Inflammatory macrophage (primary cell): ENCODE results near the gene RPL26.
"Not testable (repeated sequence)": the region's sequence is repeated elsewhere in the genome, so short reads cannot be mapped to it uniquely, and the experiment has no call there.

Experiments
- DNase-seq, 2 donors: peaks; one replicate each; pipeline ENCODE4 v3.0.0-alpha.2; 2020 to 2022

The RPL26 gene

DNA sequence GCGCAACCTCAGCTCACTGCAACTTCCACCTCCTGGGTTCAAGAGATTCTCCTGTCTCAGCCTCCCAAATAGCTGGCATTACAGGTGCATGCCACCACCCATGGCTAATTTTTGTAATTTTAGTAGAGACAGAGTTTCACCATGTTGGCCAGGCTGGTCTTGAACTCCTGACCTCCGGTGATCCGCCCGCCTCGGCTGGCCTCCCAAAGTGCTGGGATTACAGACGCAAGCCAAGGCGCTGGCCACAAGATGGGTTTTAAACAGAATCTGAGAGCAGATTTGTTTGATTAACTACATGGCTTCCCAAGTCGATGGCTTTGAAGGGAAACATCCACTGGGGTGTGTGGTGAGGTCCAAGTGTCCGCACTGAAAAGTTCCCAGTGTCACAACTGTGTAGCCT is 11.5 kb upstream of the RPL26 start:
- DNase-seq, result not testable (repeated sequence)

DNA sequence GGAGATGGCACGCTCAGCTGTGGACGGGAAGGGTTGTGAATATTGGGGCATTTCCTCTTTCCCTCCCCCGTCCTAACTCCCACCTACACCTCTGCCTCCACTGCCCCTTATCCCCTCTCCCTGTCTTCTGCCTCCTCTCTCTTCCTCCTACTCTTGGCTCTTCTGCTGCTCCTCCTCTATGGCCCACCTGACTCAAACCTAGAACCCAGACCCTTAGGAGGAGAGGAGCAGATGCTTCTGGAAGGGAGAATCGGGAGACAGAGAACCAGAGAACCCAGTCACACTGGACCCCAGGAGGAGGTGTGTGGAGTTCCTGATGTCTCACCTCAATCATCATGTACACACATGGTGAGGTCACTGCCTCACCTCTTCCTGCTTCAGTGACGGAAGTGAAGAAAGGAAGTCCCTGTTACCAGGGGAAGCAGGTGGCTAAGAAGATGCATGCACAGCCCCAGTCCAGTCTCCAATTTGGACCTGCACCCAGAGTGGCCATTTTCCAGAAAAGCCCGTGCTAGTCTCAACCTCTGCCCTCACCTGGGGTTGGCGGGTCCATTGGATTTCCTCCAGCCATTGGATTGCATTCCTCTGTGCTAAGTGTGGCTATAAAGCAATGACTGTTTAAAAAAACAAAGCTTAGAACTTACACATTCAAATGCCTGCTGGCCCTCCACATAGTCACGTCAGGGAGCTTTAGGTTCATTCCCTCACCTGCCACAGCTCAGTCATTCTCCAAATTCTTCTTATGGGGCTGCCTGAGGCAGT is 10.7 kb upstream of the RPL26 start:
- DNase-seq, result no peak

DNA sequence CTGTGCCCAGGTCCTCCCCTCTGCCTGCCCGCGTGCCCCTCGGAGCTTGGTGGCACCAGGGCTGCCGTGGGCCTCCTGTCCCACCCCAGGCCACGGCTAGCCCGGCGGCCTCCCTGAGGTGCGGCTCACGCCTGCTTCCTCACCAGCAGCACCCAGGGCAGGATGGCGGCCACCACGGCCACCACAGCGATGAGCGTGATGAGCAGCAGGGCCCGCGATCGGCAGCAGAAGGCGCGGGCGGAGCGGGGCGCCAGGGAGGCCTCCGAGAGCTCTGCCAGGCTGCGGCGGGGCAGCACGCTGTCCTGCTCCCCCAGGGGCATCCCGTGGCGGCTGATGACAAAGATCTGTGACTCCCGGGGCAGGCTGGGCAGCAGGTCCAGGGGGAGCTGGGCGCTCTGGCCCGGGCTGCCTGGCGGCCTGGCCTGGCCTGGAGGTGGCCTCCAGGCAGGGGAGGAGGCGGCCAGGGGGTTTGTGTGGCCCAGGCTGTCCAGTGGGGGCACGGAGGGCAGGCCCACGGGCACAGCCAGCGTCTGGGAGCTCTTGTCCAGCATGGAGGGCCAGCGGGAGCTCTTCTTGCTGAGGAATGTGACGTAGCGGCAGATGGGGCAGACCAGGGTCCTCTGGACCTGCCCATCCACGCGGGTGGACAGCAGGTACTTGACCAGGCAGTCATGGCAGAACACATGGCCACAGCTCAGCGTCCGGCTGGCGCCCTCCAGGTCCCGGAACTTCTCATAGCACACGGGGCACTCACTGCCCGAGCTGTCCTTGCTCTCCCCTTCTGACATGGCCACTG is 9.9 kb upstream of the RPL26 start:
- DNase-seq, result no peak

DNA sequence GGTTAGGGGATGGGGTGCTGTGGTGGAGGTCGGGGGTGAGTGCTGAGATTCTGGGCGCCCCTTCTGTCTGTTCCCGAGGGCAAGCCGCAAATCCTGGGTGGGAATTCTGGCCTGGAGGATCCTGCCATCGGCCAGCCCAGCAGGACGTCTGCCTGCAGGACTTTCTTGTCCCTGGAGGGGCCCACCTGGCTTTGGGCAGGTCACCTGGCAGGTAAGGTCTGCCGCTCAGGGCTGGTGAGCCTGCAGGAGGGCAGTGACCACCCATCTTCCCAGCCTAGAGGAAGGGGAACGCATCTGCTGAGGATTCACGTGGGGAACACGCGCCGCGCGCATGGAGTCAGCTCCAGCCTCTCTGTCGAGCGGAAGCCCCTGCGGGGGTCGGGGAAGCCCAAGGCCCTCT is 9.3 kb upstream of the RPL26 start:
- no peak for DNase-seq

DNA sequence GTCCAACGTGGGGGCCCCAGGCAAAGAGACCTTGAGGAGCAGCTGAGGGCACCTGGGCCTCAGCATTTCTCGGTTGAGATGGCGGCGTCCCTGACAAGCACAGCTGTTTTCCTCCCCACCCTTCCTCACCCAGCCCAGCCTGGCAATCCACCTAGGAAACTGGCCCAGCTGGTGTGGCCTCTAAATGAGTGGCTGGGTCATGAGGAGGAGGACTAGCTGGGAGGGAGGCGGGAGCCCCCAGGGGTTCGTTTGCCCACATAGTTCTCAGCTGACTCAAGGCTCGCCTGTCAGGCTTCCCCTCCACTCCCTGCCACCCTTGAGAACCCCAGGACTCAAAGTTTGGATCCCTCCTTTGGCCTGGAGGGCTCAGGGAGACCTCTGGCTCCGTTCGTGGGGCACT is 8.7 kb upstream of the RPL26 start:
- no peak for DNase-seq

DNA sequence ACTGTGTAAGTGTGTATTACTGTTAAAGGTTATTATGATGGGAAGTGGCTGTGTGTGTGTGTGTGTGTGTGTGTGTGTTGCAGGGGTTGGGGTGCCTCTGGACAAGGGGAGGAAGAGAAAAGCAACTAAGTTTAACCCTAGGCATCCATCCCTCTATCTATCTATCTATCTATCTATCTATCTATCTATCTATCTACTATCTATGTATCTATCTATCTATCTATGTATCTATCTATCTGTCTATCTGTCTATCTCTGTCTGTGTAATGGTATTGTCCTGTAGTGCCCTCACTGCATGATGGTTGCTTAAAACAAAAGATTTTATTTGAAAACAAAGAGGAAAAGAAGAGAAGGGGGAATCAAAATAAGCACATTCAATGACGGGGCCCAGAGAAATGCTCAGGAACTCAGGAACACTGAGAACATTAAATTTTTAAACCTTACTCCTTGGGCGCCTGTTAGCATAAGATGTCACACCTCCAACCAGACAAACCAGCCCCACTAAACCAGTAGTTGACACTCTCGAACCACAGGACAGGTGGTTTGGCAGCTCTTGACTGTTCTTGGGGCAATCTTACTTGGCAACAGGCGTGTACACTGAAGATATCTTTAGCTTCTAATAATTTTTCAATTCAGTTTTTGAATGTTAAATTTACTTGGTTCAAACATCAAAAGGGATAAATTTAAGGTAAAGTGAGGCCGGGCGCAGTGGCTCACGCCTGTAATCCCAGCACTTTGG is 5.1 kb upstream of the RPL26 start:
- DNase-seq, result no peak

DNA sequence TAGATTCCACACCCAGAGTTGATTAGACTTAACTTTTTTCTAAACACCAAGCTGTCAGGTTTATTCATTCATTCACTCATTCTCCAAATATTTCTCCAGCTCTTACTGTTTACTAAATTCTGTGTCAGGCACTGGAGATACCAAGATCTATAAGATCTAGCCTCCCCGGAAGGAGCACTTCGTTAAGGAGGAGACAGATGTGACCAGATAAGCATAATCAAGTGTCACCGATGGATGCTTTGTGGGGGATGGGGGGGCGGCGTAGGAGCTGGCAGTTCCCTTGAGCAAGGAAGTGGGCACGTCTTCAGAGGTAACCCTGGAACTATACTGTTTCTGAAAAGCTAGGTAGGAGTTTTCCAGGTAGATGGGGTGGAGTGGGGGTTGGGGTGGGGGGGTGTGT is 3.8 kb upstream of the RPL26 start:
- DNase-seq, result no peak

DNA sequence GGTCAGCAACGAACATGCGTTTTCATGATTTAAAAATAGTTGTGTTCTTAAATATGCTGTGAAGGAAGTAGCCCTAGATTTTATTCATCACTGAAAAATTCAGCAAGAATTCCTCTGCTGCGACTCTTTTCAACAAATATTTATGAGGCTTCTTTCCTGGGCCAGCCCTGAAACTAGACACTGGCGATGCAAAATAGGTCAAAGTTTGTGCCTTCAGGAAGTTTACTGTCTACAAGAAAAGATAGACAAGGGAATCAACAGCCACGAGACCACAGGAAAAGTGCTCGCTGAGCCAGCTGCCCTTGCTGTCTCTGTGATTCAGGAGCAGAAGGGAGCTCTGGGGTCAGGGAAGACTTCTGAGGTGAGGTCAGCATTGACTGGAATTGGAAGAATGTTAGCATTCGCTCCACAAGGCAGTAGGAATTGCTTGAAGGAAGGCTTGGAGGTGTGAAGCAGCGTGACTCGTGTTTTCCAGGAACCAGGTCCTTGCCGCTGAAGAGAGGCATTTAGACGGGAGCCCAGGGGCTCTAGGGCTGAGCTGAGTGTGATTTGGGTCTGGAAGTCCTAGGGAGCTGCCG is 1.9 kb upstream of the RPL26 start:
- DNase-seq, result no peak

DNA sequence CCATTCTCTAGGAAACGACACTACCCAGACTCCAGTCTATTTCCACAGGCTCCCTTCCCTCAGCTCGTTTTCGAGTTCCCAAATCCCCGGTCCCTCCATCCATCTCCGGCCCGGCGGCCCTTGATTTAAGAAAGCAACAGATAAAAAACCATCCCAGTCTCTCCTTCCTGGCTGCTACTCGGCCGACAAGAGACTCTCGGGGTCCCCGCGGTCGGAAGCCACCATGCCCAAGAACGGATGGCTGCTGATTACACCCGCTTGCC is 182 bp downstream of the RPL26 start:
- DNase-seq, result no peak

DNA sequence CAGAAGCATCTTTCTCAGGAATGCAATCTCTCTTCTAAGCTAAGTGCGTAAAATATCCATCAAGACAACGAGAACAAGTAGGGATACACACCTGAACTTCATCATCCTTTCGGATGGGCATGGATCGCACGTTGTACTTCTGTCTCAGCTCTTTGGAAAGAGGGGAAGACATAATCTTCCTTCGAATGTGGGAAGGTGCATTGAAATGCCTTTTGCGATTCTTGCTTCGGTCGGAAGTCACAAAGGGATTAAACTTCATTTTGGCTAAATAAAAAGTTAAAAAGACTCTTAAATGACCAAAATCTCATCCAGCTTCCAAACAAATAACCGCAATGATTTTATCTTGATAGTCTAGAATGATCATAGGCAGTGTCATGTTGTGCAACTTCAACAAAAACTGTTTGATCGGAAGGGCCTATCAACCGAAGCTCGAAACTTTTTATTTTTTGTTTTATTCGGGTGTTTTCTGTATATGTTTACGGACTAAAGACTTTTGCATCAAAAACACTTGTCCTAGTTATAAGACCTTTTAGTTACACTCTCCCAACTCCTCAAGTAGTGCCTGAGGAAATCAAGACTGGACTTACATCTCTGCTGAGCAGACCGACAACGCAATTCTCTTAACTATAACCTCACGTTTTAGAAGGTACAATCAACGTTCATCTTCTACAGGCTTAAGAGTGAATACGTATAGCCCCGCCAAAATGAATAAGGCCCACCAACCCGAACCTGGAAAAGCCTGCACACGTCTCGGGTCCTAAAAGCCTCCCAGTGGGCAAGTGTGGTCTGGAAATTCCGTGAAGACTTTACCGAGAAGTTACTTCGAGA is 727 bp downstream of the RPL26 start:
- DNase-seq, result no peak

DNA sequence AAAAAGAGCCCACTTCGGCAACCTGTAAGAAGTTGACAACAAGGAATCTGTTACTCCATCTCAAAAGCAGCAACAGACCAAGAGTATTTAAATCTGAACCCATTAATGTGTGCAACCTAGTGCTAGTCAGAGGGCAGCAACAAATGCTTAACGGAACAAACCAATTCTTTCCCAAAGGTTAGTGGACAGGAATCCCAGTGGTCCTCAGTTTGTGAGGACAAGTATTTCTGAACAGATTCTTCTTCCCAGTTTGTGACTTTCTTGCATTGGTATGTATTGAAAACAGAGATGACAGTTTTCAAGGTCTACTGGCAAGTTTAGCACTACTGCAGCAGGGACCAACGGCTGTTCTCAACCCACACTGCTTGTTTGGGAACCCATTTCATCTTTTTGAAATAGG is 2.9 kb downstream of the RPL26 start:
- DNase-seq, result no peak

DNA sequence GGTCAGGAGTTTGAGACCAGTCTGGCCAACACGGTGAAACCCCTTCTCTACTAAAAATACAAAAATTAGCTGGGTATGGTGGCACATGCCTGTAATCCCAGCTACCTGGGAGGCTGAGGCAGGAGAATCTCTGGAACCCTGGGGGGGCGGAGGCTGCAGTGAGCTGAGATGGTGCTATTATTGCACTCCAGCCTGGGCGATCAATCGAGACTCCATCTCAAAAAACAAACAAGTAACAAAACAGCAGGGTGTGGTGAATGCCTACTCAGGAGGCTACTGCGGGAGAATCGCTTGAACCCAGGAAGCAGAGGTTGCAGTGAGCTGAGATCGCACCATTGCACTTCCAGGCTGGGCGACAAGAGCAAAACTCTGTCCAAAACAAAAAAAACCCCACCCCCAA is 4.9 kb downstream of the RPL26 start:
- not testable (repeated sequence) for DNase-seq

DNA sequence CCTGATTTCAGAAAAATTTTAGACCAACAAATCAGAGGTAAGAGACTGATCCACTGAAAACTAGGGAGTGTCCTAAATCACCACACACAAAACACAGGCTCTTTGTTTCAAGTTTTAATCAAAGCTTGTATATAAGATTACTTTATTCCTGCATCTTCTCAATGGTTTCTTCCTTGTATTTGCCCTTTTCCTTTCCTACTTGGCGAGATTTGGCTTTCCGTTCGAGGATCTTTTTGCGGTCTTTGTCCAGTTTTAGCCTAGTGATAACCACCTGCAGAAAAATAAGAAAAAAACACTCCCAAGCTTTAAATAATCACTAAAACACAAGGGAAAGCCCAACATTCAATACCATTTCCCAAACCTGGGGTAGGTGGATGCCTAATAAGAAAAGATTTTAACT is 5.6 kb downstream of the RPL26 start:
- no peak for DNase-seq

DNA sequence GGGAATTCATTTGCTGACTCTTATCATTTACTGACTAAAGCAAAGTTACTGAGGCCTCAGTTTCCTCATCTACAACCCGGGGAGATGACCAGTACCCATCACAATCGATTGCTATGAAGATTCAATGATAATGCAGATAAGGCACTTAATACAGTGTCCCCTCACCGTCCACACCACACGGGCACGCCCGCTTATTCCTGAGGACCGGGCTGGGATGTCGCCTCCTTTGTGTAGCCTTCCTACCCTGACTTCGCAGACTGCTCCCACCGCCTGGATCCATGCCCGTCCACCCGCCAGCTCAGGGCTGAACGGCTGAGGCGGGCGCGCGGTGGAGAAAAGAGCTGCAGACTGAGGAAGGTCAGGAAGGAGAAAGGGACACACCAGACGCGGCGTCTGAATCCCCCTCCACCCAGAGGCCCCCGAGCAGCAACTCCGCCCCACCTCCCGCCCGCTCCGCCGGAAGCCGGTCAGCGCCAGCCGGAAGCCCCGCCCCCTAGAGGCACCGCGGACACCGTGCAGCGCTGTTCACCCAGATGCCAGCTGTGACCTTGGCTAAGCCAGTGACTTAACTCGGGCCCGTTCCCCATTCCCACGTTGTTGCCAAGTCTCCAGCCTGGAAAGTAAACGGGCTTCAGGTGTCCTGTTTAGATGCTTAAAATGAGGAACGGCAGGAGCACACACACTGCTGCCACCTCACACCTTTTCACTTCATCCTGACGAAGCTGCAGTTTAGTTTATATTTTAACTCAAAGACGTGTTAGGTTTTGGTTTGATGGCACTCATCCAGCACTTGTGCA is 6.5 kb downstream of the RPL26 start, which contains the start of gene KRABD2:
Gene KRABD2 (minus strand): TSS at position 434 of the 797 bp plus-strand sequence.
- DNase-seq, result peak; percentile 81 to 90

DNA sequence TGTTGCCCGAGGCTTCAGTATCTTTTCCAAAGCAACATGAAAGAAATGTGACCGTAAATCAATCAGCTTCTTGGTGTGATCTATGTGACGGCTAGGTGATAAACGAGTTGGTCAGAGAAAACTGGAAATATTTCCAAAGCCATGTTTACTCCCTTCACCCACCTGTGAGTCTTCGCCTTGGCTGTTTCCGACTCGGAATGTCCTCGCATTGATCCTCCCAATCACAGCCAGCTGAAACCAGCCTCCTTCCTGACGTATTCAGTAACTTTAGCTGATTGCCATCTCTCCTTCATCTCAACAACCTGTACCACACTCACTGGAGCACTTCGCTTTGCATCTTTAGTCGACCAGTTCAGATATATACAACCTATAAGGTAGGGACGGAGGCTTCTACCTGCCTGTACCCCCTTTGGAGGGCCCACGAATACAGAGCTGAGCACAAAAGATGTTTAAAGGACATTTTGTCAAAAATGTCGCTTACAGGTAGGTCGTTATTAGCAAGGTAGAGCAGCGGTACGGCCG is 7.2 kb downstream of the RPL26 start:
- DNase-seq, result no peak

DNA sequence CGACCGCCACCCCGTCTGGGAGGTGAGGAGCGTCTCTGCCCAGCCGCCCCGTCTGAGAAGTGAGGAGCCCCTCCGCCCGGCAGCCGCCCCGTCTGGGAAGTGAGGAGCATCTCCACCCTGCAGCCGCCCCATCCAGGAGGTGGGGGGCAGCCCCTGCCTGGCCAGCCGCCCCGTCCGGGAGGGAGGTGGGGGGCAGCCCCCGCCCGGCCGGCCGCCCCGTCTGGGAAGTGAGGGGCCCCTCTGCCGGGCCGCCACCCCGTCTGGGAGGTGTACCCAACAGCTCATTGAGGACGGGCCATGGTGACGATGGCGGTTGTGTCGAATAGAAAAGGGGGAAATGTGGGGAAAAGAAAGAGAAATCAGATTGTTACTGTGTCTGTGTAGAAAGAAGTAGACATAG is 9.1 kb downstream of the RPL26 start:
- DNase-seq, result not testable (repeated sequence)

DNA sequence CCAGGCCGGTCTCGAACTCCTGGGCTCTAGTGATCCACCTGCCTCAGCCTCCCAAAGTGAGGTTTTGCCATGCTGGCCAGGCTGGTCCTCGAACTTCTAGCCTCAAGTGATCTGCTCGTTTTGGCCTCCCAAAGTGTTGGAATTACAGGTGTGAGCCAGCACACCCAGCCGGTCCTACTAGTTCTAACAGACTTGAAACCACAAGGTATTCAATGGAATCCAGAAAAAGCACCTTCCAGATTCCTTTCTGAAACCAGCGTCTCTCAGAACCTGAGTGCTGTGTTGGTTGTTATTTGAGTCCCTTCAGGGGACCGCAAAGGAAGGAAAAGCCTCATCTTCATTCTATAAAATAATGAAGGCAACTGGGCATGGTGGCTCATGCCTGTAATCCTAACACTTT is 10.6 kb downstream of the RPL26 start:
- DNase-seq, result no peak

DNA sequence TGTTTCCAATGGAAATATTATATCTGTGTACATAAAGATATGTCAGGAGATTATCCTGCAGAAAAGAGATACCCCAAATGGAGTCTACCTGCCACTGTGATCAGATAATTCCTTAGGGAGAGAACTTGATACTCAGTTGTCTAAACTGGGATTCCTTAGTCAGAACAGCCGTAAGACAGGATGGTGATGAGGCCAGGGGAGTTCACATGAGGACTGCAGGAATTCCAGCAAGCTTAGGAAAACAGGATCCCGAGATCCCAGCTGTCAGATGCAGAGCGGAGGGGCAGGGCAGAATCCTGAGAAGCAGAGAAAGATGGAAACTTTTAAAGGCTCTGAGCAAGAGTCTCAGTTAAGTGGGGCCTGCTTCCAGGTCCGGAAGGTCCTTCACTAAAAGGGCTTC is 11.2 kb downstream of the RPL26 start:
- no peak for DNase-seq

DNA sequence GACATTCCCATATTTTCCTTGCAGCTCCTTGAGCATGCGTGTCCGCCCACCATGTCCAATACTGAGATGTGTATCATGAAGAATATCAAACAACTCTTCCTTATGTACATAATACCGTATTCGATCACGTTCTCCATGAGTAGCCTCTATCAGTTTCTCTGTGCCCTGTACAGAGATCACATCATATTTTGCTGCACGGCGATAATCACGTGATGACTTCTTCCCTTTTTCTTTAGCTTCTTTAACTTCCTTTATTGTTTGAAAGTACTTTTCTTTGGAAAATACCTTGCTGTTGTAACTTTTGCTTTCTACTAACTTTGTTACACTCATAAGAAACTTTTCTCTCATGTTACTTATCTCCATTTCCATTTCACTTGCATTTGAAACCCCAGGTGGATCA is 13.0 kb downstream of the RPL26 start:
- DNase-seq, result peak; percentile 49 to 63

DNA sequence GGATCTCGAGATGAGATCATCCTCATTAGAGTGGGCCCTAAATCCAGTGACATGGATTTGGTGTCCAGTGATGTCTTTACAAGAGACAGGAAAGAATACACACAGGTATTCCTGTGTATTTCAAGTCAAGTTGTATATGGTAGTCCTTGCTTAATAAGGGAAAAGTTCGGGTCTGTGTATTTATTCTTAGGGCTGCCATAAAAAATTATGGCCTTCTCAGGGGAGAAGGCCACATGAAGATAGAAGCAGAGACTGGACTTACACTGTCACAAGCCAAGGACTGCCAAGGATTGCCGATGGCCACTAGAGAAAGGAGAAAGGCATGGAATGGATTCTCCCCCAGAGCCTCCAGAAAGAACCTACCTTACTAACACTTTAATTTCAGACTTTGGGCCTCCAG is 14.8 kb downstream of the RPL26 start:
- no peak for DNase-seq

DNA sequence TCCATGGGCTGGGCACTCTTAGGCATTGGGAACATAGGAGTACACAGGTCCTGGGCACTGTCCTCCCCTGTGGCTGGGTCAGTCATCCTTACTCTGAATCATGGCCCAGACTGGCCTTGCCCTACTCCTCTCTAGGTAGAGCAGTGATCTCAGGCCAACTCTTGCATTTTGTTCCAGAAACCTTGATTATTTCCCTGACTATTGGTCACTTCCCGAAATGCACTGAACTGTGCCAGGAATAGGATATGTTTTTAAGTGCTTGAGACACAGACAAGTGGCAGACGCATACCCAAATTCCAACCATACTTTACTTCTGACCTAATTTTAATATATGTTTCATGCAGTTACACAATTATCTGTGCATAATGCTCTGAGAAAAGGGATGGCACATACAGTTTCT is 16.8 kb downstream of the RPL26 start:
- no peak for DNase-seq
